Measurements from ENCODE around the gene SLITRK3.
"Not testable (repeated sequence)": the region's sequence is repeated elsewhere in the genome, so short reads cannot be mapped to it uniquely, and the experiment has no call there.

SLITRK3 gene

GRCh38 chr3:165192610-165193192, 3.5 kb downstream of the SLITRK3 start:
- DNase-seq (ENCODE audit: low read depth) = no peak

- no peak for DNase-seq (ENCODE audit: low read depth)
These were observed 4.7 kb downstream of the SLITRK3 start for GRCh38 chr3:165191491-165191890.

- DNase-seq (ENCODE audit: low read depth) = no peak
These were observed 7.7 kb downstream of the SLITRK3 start for GRCh38 chr3:165188452-165188851.

GRCh38 chr3:165185707-165186327, 10.4 kb downstream of the SLITRK3 start:
- no peak for DNase-seq (ENCODE audit: low read depth)

- DNase-seq (ENCODE audit: low read depth) = no peak
These were observed 14.6 kb downstream of the SLITRK3 start for GRCh38 chr3:165181556-165181955.

- DNase-seq (ENCODE audit: low read depth) = no peak
These were observed 25.9 kb downstream of the SLITRK3 start for GRCh38 chr3:165170236-165170635.

GRCh38 chr3:165169368-165169767, 26.8 kb downstream of the SLITRK3 start:
- DNase-seq (ENCODE audit: low read depth) = no peak

- DNase-seq (ENCODE audit: low read depth) = no peak
These were observed 33.3 kb downstream of the SLITRK3 start for GRCh38 chr3:165162883-165163282.

- no peak for DNase-seq (ENCODE audit: low read depth)
These were observed 36.3 kb downstream of the SLITRK3 start for GRCh38 chr3:165159760-165160421.

GRCh38 chr3:165158011-165158410, 38.2 kb downstream of the SLITRK3 start:
- no peak for DNase-seq (ENCODE audit: low read depth)

- DNase-seq (ENCODE audit: low read depth) = no peak
These were observed 39.3 kb downstream of the SLITRK3 start for GRCh38 chr3:165156757-165157420.

GRCh38 chr3:165148876-165149441, 47.2 kb downstream of the SLITRK3 start:
- DNase-seq (ENCODE audit: low read depth) = no peak

- DNase-seq (ENCODE audit: low read depth) = no peak
These were observed 51.9 kb downstream of the SLITRK3 start for GRCh38 chr3:165144271-165144670.

- DNase-seq (ENCODE audit: low read depth) = not testable (repeated sequence)
These were observed 56.3 kb downstream of the SLITRK3 start for GRCh38 chr3:165139918-165140317.

All from T-helper 22 cell (primary cell).